Stimulated activated CD4-positive, alpha-beta T cell treated with anti-CD3 and anti-CD28 coated beads, Interleukin-15, amount 100 ng/mL, for 48 hours (primary cell): ENCODE measurements around the gene KLHL21.
"Not testable (repeated sequence)": the region's sequence is repeated elsewhere in the genome, so short reads cannot be mapped to it uniquely, and the experiment has no call there.

ENCODE experiments used
- DNase-seq, 2 donors: peaks; one replicate each; pipeline ENCODE4 v3.0.0-alpha.2; 2020; ENCODE audit warnings: low read depth in 2 of 2

The KLHL21 gene

DNA sequence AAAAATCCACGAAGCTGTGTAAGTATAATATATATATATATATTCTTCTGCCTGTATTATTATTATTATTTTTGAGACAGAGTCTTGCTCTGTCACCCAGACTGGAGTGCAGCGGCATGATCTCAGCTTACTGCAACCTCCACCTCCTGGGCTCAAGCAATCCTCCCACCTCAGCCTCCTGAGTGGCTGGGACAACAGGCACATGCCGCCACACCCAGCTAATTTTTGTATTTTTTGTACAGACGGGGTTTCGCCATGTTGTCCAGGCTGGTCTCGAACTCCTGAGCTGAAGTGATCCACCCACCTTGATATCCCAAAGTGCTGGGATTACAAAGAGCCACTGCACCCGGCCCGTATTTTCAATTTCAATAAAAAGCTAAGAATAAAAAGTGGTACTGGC, 2.7 kb downstream of the KLHL21 start:
- not testable (repeated sequence) for DNase-seq

GRCh38 chr1:6599141-6599975, 3.3 kb downstream of the KLHL21 start:
- peak in 1 of 2 donors; percentile 53 for DNase-seq

DNA sequence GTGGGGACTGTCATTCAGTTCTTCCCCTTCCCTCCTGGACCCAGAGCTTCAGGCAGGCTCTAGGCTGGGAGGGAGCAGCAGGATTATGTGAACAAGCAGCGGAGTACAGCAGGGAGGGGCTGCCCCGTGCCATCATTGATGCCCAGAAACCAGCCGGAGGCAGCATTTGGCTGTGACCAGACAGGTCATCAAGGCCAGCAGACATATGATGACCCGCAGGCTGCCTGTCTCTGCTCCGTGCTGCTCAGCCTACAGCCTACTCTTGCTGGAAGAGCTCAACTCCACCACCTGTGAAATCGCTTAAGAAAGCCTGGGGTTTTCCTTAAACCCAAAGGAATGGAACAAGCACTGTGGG, 4.9 kb downstream of the KLHL21 start:
- DNase-seq: no peak

DNA sequence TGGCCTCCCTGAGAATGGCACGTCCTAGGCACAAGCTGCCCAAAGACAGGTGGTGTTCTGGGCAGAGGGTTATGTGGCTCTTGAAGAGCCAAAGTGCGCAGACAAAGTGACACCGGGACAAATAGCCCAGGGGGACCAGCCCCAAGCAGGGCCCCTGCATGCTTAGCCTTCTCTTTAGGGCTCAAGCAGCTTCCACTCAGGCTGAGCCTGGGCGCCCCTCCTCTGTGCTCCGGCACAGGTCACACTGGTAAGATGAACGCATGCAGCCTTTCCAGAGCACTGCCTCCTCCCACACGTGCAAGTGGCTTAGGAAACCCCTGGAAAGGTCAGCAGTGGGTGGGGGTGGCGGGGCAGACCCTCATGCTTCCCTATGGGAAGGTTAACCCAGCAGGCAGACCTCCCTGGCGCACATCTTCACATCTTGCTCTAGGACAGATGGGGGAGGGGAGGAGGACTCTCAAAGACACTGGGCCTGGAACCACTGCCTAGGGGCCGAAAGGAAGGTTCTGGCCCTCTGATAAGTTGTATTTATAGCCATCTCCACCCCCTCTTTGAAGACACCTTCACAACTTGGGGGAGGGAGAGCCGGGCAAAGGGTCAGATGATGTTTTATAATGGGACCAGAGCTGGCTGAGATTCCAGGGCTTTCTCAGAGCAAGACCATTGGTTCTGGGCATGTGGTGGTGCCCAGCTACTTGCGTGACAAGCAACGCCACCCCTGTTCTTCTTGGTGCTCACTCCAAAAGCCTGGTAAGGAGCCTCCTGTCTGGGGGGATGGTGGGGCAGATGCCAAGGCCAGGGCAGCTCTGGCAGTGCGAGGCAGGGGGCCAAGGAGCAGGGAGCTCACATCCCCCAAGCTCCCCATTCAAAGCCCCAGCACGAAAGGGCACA, 5.5 kb downstream of the KLHL21 start:
- DNase-seq: no peak

GRCh38 chr1:6596351-6596750, 6.3 kb downstream of the KLHL21 start:
- no peak for DNase-seq

DNA sequence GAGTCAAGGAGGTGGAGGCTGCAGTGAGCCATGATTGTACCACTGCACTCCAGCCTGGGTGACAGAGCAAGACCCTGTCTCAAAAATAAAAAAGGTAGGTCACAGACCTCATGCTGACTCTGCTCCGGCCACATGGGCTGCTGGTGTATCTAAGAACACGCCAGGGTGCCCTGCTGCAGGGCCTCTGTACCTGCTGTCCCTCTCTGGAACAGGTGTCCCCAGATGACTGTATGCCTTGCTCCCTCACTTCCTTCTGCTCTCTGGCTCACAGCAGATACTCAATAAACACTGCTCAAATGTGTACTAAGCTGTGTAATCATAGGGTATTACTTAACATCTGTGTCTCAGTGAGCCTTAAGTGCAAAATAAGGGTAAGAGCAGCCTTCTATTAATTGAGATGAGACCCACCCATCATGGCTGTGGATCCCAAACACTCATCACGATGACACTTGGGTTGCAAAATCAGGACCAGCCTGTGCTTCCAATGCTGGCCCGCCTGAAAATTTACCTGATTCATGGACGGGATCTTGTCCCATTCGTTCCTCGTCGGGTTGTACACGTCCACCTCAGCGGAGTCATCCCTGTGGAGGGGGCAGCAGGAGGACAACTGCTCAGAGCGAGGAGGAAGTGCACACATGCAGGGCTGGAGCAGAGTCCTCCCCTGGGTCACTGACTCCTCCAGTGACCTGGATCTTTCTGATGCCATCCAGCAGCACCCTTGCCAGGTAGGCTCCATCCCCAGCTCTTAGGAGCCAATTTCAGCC, 7.5 kb downstream of the KLHL21 start:
- no peak for DNase-seq

DNA sequence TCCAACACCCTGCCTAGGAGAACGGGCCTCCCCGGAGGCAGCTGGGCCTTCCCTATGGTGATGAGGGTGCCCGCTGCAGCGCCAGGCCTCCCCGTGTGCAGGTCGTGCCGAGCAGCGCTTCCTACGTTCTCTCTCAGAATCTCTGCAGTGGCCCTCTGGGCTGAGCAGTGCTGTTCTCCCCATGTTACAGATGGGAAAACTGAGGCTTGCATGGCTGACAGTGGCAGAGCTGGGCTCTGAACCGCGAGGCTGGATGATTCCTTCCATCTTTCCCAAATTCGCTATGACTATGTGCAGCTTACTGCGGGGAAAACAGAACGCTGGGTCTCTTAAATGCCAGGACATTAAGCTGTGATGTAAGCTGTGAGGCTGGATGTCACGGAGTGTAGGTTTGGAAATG, 8.9 kb downstream of the KLHL21 start:
- no peak for DNase-seq

- no peak for DNase-seq
These were observed 9.6 kb downstream of the KLHL21 start for GRCh38 chr1:6592865-6593593.

DNA sequence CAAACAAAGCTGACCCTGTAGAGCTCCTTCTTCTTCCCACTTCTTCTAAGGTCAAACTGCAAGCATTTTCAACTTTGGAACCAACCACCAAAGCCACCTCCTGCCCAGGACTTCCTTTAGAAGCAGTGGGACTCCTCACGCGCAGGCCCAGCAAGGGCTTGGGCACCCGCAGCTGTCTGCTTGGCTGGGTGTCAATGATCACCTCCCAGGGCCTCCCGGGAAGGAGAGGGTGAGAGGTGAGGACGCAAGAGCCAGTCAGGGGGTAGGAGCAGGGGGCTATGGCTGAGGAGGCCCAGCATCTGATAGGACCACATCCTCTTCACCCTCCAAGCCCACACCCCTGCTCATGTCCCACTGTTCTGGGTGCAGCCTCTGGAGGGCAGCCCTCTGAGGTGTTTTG, 10.2 kb downstream of the KLHL21 start:
- DNase-seq: no peak

- no peak for DNase-seq
These were observed 11.0 kb downstream of the KLHL21 start for GRCh38 chr1:6591644-6592043.

- DNase-seq: no peak
These were observed 11.4 kb downstream of the KLHL21 start for GRCh38 chr1:6591222-6591621.

GRCh38 chr1:6590046-6590445, 12.6 kb downstream of the KLHL21 start:
- no peak for DNase-seq

GRCh38 chr1:6588893-6589520, 13.7 kb downstream of the KLHL21 start:
- DNase-seq: no peak

DNA sequence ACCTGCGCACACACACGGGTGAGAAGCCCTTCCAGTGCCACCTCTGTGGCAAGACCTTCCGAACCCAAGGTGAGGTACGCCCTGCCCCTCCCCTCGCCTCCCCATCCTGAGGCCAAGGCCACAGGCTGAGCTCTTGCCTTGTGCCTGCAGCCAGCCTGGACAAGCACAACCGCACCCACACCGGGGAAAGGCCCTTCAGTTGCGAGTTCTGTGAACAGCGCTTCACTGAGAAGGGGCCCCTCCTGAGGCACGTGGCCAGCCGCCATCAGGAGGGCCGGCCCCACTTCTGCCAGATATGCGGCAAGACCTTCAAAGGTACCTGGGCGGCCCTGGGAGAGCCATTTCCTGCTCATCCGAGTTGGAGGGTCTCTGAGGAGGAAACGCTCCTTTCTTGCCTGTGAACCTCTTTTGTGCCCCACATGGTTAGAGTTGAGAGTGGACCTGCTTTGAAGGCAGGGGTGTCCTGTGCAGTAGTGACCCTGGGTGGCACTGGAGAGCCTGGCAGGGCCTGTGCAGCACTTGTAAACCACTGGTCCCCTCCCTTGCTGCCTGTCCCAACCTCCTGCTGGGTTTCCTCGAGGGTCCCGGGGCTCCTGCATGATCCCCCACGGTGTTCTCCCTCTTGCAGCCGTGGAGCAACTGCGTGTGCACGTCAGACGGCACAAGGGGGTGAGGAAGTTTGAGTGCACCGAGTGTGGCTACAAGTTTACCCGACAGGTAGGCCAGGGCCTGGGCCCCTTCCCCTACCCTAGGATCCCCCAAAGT, 14.4 kb downstream of the KLHL21 start:
- no peak for DNase-seq

- no peak for DNase-seq
These were observed 15.2 kb downstream of the KLHL21 start for GRCh38 chr1:6587261-6588005.

DNA sequence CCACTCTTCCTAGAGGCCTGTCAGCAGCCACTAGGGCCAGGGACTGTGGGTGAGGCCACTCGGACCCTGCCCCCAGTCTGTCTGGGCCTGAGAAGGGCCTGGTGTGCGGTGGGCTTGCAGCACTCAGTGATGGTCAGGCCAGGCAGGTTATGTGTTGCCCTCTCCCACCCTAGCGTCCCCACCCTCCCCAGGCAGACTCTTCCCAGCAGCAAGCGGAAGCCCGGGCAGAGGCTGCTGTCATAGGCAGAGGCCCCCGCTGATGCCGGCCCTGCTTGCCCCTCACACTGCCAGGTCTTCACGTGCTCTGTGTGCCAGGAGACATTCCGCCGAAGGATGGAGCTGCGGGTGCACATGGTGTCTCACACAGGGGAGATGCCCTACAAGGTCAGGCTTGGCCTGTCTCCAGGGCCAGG, 16.3 kb downstream of the KLHL21 start:
- DNase-seq: no peak

DNA sequence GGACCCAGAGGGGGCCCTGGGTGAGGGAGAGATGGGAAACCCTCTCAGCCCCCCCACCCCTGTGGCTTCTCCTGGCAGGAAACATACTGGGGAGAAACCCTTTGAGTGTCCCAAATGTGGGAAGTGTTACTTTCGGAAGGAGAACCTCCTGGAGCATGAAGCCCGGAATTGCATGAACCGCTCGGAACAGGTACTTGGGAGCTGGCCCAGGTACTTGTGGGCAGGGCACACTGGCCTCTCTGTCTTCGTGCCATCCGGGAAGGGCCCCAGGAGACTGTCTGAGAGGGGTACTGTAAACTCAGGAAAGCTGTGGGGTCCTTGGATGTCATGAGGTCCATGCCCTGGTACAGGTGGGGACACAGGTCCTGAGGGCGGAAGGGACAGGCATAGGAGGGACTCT, 16.8 kb downstream of the KLHL21 start:
- DNase-seq: no peak

DNA sequence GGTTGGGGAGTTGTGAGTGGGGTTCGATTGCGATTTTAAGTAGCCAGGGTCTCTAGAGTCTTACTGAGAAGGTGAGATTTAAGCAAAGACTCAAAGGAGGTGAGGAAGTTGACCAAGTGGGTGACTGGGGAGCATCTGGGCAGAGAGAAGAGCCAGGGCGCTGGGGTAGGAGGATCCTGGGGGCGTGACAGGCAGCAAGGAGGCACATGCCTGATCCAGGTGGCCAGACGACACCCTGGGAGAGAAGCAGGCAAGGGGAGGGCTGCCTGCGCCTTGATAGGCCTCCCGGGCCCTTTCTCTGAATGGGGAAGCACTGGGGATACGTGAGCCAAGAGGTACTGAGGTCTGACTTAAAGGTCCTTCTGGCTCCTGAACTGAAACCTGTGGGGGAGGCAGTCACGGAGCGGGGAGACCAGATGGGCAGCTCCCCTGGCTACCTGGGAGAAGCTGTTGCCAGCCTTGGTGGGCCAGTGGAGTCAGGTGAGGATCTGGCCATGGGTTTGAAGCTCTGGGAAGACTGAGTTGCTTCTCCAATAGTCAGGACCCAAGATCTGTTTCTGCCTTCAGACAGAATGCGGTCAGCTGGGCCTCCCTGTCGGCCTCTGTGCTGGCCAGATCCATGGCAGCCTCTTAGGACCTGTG, 17.5 kb downstream of the KLHL21 start:
- no peak for DNase-seq
